Tibial nerve (tissue), 4 donors: Measurements from ENCODE around the gene MS4A10. TPM values are rescaled to one million over a fixed set of nuclear protein-coding genes. Genes with fewer than 3 reads are reported as not detected.

Experiments used
- DNase-seq, 2 donors: peaks; one replicate each; pipeline ENCODE4 v3.0.0-alpha.2; 2019; ENCODE audit warnings: low spot score in 2 of 2
- H3K27ac ChIP-seq, 4 donors: fragments of 200-600 bp; sonication (generic) in 3 of 4; one replicate each; pipeline ENCODE4 v1.5.1; 2017 to 2019; ENCODE audit warnings: mild to moderate bottlenecking in 1 of 4
- H3K27me3 ChIP-seq, 2 donors: fragments of 200-600 bp; sonication (generic) in 1 of 2; one replicate each; pipeline versions ENCODE4 v1.5.1 to v1.6.0; 2017 to 2019
- H3K36me3 ChIP-seq, 3 donors: fragments of 200-600 bp; sonication (generic); one replicate each; pipeline ENCODE4 v1.5.1; 2018 to 2019
- H3K4me1 ChIP-seq, 4 donors: fragments of 200-600 bp; sonication (generic) in 3 of 4; one replicate each; pipeline ENCODE4 v1.5.1; 2017 to 2019
- H3K4me3 ChIP-seq, 4 donors: fragments of 200-600 bp; sonication (generic) in 3 of 4; one replicate each; pipeline ENCODE4 v1.5.1; 2017 to 2019; ENCODE audit warnings: mild to moderate bottlenecking in 1 of 4, moderate library complexity in 1 of 4
- H3K9me3 ChIP-seq, 4 donors: fragments of 200-600 bp; sonication (generic) in 3 of 4; one replicate each; pipeline ENCODE4 v1.5.1; 2017 to 2019
- EP300 ChIP-seq, 2 donors: sonication (generic); formaldehyde crosslinking; IDR thresholded peaks; one replicate each; pipeline ENCODE4 v1.6.1; 2017; ENCODE audit warnings: antibody characterized with exemption in 2 of 2, mild to moderate bottlenecking in 1 of 2
- POLR2A ChIP-seq, 2 donors: fragments of 450-650 bp; IDR thresholded peaks; one replicate each; pipeline ENCODE4 v1.6.1; 2017; ENCODE audit warnings: antibody characterized with exemption in 2 of 2, mild to moderate bottlenecking in 2 of 2, moderate library complexity in 2 of 2
- WGBS, 2 donors: methylation state at CpG; one replicate each; pipeline ENCODE4 v1.1.5; 2018; 5-methylcytosine and 5-hydroxymethylcytosine counted together
- total RNA-seq, 4 donors: library from RNA; depleted of rRNA; stranded (reverse); fragments of >200 nt; gene quantifications; one replicate each; pipeline ENCODE4 v1.1.0, GENCODE V29; 2016
- TF ChIP-seq, protein P1 (sequence below), 5 experiments: fragments of 200-600 bp in 3 of 5; fragments of 450-650 bp in 2 of 5; sonication (generic) in 3 of 5; IDR thresholded peaks; one replicate each; pipeline ENCODE4 v1.5.1; 2016 to 2019; ENCODE audit warnings: antibody characterized with exemption in 5 of 5, mild to moderate bottlenecking in 3 of 5, moderate library complexity in 2 of 5

The MS4A10 gene
- total RNA-seq, 4 donors from 2014 or later, result not detected

DNA sequence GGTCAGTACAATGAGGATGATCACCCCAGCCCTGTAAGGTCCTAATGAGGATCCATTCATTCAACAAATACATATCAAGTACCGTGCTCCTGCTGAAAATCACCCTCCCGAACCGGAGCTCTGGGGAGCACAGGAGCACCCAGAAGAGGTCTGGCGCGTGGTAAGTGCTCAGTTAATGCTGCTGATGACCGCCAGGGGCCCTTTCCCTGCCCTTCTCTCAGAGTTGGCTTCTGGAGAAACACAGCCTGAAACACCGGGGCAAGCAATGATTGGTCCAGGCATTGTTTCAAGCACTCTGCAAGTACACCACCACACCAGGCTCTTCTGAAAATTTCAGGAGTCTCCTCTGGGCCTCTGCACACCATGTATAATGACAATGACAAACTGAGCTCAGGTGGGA is 53.0 kb downstream of the MS4A10 start:
- no peak overlapping the region for H3K27ac ChIP-seq
- H3K27me3 ChIP-seq, result no peaks in the 10 kb centered on the region
- no peak overlapping the region for H3K4me3 ChIP-seq
- H3K36me3 ChIP-seq, result no peaks in the 10 kb centered on the region
- WGBS, 2 donors, result 67 to 74% methylated on average over 7 of the region's 7 CpGs
- H3K9me3 ChIP-seq, result no peaks in the 10 kb centered on the region
- DNase-seq, result no peak
- H3K4me1 ChIP-seq, result peaks cover 0 to 31% (median 13%) of the 10 kb centered on the region in 4 donors
- TF ChIP-seq EP300 (IDR thresholded peaks at IDR 0.05) (no peak), POLR2A (IDR thresholded peaks at IDR 0.05) (no peak)
- TF ChIP-seq, protein P1, sequence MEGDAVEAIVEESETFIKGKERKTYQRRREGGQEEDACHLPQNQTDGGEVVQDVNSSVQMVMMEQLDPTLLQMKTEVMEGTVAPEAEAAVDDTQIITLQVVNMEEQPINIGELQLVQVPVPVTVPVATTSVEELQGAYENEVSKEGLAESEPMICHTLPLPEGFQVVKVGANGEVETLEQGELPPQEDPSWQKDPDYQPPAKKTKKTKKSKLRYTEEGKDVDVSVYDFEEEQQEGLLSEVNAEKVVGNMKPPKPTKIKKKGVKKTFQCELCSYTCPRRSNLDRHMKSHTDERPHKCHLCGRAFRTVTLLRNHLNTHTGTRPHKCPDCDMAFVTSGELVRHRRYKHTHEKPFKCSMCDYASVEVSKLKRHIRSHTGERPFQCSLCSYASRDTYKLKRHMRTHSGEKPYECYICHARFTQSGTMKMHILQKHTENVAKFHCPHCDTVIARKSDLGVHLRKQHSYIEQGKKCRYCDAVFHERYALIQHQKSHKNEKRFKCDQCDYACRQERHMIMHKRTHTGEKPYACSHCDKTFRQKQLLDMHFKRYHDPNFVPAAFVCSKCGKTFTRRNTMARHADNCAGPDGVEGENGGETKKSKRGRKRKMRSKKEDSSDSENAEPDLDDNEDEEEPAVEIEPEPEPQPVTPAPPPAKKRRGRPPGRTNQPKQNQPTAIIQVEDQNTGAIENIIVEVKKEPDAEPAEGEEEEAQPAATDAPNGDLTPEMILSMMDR (IDR thresholded peaks at IDR 0.05), result no peak

DNA sequence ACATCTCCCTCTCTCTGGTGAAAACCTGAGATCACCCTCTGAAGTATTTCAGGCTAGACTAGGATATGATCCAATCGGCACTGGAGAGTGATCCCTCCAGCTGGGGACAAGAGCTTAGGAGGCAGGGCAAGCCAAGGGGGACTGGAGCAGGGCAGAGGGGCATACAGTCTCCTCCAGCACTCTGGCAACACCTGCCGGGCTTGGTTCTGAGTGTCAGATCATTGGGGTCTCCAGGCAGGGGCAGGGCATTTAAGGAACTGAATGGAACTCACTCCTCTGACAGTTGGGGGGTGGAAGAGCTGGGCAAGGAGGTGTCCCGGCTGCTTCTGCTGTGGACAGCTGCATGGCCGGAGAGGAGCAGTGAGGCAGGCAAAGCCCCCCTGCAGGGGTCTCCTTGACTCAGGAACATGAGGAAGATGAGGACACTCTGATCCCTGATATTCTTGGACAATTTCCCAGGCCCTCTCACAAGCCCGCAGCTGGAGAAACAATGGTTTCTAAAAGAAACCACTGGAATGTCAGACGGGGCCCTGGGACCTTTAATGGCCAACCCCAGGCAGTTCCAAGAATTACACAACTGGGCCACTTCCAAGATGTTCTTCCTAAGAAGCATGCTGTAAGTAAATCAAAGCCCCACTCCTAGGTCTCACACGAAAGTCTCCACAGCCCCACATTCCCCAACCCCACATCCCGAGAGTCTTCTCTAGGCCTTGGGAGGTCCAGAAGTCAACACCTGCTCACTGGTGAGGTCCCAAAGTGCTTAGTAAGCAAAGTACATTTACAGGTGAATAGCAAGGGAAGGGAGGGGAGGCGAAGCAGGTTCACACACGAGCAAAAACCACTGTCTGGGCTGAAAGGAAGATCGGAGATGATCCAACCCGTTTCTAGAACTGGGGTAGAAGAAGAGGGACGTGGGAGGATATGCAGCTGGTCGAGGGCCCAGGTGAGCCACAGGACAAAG is 55.6 kb downstream of the MS4A10 start:
- Histone ChIP-seq H3K9me3 (no peaks in the 10 kb centered on the region), H3K27ac (peak overlapping the region; percentile 58 to 87 (median 80)), H3K27me3 (no peaks in the 10 kb centered on the region), H3K36me3 (peaks cover 0 to 16% (median 0%) of the 10 kb centered on the region in 3 donors), H3K4me1 (peaks cover 0 to 58% (median 24%) of the 10 kb centered on the region in 4 donors), H3K4me3 (peak overlapping the region in 3 of 4 donors; percentile 67 to 85 (median 76))
- TF ChIP-seq EP300 (IDR thresholded peaks at IDR 0.05), result peak in 1 of 2 donors; percentile 45
- no peak for TF ChIP-seq POLR2A (IDR thresholded peaks at IDR 0.05)
- TF ChIP-seq, protein P1 (IDR thresholded peaks at IDR 0.05), result no peak
- DNase-seq, result peak; percentile 30 to 81
- 43 to 50% methylated on average over 13 to 14 of the region's 14 CpGs for WGBS, 2 donors

DNA sequence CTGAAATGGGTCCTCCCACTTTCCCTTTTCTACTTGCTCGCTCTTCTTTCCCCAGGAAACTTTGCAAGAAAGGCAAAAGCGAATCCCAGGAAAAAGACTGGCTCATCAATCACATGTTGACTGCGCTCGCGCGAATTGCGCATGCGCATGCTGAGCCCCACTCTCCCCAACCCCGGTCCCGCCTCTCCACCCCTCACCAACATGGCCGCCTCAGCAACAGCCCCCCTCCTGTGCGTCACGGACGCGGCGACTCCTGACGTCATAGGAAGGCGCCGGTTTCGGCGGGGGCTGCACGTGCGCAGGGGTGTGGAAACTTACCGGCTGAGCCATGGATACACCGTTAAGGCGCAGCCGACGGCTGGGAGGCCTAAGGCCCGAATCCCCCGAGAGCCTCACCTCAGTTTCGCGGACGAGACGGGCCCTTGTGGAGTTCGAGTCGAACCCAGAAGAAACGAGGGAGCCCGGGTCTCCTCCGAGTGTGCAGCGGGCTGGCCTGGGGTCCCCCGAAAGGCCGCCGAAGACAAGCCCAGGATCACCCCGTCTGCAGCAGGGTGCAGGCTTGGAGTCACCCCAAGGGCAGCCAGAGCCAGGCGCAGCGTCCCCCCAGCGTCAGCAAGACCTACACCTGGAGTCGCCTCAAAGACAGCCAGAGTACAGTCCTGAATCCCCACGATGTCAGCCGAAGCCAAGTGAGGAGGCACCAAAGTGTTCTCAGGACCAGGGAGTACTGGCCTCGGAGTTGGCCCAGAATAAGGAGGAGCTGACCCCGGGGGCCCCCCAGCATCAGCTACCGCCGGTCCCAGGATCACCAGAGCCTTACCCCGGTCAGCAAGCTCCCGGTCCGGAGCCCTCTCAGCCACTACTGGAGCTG is 56.9 kb downstream of the MS4A10 start, which contains the start of gene CCDC86:
Gene CCDC86 (plus strand): TSS at position 317 of the 871 bp plus-strand sequence. CDS start 12 bp downstream, at position 329.
- peak; percentile 95 to 96 for DNase-seq
- H3K36me3 ChIP-seq, result peaks cover 0 to 26% (median 0%) of the 10 kb centered on the region in 3 donors
- TF ChIP-seq POLR2A (IDR thresholded peaks at IDR 0.05) (peak in 1 of 2 donors; percentile 38), EP300 (IDR thresholded peaks at IDR 0.05) (peak; percentile 89 to 93)
- TF ChIP-seq, protein P1 (IDR thresholded peaks at IDR 0.05), result peak in 1 of 5 experiments; percentile 58
- no peaks in the 10 kb centered on the region for H3K27me3 ChIP-seq
- H3K9me3 ChIP-seq, result no peaks in the 10 kb centered on the region
- peaks cover 0 to 60% (median 24%) of the 10 kb centered on the region in 4 donors for H3K4me1 ChIP-seq
- 0 to 1% methylated on average over 34 to 38 of the region's 57 CpGs for WGBS, 2 donors
- peak within 1 kb of the TSS; percentile 67 to 88 (median 80) for H3K4me3 ChIP-seq
- peak within 1 kb of the TSS; percentile 58 to 87 (median 80) for H3K27ac ChIP-seq

DNA sequence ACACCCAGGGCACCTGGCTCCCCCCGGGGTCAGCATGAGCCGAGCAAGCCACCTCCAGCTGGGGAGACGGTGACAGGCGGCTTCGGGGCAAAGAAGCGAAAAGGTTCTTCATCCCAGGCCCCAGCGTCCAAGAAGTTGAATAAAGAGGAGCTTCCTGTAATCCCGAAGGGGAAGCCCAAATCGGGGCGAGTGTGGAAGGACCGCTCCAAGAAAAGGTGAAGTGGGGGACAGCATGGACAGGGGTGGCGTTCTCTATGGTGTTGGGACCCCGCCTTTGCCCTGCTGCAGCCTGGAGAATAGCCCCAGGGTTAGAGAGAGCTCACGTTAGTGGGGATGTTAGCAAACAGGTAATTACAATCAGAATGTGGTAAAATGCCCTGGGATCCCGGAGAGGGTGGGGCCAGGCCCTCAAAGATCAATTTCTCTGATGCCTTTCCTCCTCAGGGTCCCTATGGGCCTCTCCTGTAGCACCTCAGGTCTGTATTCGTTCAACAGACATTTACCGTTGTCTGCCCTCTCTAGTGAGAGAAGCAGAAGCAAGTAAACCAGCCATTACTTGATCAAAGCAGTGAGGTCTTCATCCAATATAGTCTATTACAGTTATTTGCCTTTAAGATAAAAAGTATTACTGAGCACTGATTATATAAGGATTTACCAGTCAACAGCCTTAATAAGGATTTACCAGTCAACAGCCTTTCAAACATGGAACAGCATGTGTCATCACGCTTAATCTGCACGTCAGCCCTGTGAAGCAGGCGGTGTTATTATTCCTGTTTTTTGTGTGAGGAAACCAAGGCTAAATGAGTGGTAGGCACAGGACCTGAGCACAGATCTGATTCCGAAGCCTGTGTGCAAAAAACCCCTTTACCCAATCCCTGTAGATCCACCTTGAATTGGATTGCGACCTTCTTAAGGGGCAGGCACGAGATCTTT is 57.8 kb downstream of the MS4A10 start:
- TF ChIP-seq POLR2A (IDR thresholded peaks at IDR 0.05) (no peak), EP300 (IDR thresholded peaks at IDR 0.05) (no peak)
- TF ChIP-seq, protein P1 (IDR thresholded peaks at IDR 0.05), result no peak
- no peaks in the 10 kb centered on the region for H3K27me3 ChIP-seq
- DNase-seq, result no peak
- WGBS, 2 donors, result 13 to 22% methylated on average over 18 to 23 of the region's 23 CpGs
- peaks cover 0 to 60% (median 24%) of the 10 kb centered on the region in 4 donors for H3K4me1 ChIP-seq
- peak overlapping the region; percentile 58 to 87 (median 80) for H3K27ac ChIP-seq
- H3K9me3 ChIP-seq, result no peaks in the 10 kb centered on the region
- peaks cover 0 to 35% (median 0%) of the 10 kb centered on the region in 3 donors for H3K36me3 ChIP-seq
- H3K4me3 ChIP-seq, result peak overlapping the region; percentile 67 to 88 (median 80)
